HG03135 (cell line): Measurements from ENCODE around the gene IER5.

Source experiments
- ATAC-seq: cut with Tn5 transposase; IDR thresholded peaks from one replicate; pipeline ENCODE4 v1.9.1; 2021; ENCODE audit warnings: mild to moderate bottlenecking, moderate library complexity; ENCODE audit not compliant: unreplicated experiment

The IER5 gene

DNA sequence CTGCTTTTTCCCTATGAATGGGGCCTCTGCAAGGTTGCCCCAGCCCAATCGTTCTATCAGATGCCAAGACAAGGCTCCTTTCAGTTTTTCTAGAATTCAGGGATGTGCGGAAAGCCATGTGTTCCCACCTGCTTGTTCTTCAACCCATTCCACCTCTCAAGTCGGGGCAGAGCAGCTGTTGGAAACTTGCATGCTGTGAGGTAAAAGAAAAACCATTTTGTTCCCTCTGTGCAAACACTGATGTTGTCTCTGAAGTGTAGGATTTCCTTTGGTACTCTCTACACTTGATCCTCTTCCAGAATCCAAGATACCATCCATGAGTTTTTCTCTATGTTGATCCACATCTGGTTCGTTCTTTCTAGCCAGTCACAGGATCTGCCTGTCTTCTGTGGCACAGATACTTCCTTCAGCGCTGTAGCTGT, 7.3 kb downstream of the IER5 start:
- ATAC-seq, result no peak

DNA sequence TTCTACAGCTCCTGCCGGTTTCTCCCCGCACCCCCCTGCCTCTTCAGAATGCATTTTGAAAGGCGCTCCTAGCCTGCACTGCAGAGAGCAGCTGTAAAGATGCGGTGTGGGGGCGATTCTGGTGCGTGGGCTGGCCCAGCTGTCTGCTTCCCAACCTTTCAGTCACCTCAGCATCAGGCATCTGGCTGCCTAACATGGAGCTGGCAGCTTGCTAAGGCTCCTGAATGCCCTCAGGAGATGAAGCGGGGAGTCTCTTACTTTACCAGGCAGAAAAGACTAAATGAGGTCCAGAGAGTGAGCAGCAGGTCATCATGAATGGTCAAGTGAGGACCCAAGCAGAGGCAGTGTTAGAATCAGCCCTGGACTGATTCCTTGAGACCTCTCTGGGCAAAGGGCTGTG, 8.7 kb downstream of the IER5 start:
- ATAC-seq, result no peak

DNA sequence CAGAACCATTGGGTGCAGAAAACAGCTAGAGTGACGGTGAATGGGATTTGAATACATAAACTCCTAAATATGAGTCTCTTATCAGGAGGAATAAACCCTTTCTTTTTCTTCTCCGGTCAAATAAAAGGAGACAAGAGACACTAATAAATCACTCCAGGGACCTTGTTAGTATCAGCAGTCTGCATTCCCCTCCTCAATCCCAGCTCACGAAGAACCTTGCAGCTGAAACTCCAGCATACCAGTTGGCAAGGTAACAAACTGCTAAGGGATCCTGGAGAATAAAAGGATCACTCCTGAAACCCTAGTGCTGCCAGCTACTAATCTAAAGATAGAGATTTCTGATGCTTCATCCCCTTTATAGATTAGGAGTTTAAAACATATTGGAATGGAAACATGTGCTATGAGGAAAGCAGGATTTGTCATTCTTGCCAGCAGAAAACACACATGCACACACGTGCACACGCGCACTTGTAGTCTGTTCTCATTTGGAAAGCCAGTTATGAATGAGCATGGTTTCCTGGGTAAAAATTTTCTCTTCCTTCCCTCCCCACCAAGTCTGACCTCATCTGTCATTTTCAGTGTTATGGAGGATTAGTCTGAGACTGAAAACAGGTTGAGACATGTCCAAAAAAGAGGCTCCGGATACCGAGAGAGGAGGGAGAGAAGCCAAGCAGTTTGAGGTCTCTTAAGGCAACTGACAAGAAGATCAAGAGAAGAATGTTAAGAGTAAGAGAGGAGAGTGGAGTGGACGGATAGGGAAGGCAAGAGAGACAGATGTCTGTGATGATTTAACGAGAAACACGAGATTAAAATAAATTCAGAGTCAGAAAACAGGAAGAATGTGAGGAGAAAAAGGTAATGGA, 10.9 kb downstream of the IER5 start:
- peak; percentile 57 for ATAC-seq

DNA sequence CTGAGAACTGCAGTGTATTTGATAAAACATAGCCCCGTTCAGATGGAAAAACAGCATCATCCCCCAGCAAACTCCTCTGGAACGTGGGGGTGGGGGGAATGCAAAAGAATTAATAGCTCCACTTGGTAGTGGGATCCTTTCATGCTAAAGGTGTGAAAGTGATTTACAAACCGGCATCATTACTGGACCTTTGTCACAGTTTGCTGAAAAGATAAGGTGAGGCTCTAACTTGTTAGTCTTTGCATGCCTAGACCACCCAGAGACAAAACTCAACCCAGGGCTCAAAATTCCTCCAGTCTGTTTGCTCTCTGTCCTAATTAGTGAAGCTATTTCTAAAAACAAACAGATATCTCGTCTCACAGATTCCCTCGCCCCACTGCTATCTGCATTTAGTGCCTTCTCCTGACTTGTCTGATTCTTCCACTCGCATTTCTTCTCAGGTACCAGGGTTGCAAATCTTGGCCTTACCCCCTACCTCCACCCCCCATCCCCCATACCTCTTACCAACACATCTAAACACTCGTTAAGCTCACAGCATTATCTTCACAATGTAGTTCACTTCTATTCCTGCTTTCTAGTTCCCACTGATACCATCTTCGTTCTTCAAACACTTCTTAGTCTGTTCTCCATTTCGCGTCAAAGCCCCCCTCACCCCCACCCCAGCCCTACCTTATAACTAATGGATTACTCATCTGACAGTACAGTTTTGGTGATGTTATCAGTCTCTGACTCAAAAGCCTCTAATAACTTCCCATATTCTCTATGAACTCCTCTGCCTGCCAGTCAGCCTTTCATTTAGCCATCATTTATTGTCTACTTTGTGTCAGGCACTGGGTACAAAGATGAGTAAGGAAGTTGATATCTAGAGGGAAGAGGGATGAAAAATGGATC, 11.8 kb downstream of the IER5 start:
- ATAC-seq, result no peak

DNA sequence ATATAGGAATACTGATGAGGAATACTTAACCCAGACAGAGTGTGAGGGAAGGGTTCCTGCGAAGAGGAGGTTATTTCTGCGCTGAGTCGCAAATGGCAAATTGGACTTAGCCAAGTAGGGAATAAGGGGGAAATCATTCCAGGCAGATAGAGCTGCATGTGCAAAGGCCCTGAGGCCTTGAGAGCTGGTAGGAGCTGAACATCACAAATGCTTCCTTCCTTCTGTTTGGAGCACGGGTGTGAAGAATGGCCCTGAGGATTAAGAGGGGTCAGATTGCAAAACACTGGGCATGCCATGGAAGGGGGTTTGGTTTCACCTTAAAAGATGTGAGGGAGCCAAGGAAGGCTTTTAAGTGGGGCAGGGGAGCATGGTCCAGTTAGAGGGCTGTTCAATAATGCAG, 12.4 kb downstream of the IER5 start:
- ATAC-seq, result no peak

DNA sequence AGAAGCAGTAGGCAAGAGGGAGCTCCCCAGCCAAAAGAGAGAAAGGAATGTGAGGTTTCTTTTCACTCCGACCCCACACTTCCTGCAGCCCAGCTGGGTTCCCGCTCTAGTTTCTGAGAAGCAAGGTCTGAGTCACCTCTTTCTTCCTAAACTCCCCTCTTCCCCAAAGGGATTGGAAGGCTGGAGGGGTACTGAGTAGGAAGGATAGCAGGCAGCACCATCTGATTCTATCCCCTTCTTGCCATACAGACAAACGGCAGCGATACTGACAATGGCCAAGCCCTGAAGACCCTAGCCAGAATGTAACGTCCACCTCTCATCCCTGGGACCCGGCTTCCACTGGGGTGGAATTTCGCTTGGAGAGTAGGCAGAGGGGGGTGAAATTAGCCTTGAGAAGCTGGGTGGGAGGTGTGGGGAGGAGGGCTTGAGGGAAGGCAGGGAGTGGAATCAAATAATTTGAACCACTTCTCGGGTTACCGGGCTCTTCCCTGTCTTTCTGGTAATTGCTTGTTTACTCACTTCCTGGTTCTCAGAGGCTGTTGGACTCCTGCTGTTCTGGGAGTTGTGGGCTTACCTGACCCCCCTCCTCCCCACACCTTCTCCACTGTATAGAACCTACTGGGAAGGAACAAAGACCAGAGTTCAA, 13.2 kb downstream of the IER5 start:
- no peak for ATAC-seq

DNA sequence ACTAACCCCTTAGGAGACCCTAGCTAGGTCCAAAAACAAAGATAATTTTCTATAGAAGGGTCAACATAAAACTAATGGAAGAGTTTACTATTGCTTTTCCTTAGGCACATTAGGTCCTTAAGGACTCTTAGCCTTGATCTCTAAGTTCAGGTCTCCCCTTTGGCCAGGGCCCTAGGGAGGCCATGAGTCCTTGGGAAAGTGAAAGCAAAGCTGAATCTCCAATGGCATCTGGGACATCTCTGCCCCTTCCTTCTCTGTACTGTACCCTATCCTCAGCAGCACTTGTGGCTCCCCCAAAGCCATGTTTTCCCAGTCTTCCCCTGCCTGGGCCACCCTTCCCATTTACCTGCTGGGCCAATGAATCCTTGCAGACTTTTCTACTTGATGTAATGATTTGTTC, 14.3 kb downstream of the IER5 start:
- ATAC-seq, result no peak

DNA sequence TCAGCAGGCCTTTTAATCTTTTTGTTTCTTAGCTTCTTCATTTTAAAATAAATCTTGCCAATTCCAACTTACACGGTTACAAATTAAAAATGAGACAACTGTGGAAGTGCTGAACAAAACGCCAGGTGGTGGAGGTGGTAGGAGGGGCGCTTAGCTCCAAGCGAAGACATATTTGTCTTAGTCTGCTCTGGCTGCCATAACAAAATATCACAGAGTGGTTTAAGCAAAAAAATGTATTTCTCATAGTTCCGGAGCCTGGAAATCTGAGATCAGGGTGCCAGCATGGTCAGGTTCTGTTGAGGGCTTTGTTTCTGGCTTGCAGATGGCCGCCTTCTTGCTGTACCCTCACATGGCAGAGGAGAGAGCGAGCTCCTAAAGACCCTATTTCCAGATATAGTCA, 14.9 kb downstream of the IER5 start:
- no peak for ATAC-seq

DNA sequence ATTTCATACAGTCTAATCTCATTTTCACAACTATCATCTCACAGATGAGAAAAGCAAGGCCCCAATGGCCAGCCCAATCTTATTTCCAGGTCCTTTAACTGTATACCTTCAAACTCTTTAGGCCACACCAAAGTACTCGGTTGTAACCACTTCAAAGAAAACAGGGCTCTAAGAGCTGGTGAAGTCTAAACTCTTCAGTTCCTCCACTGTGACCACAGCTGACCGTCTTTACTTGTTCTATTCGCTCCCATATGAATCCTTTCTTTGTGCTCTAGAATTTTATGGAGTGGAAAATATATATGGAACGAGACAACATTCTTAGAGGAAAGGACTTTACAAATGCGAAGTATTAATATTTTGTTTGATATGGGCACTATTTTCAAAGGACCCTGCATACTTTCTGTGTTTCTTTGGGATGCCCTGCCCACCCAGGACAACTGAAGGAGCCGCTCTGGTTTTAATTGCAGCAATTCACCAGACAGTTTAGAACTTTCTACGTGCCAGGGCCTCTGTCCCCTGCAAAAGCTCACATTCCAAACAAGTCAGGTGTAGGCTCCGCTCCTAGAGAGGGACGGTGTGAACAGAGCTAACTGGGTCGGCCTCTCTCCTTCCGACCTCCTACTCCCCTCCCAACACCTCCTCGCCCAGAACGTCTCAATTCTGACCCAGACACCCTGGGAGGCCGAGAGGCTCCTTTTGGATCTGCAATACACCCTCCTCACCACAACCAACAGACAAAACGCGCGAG, 15.7 kb downstream of the IER5 start:
- ATAC-seq, result no peak

DNA sequence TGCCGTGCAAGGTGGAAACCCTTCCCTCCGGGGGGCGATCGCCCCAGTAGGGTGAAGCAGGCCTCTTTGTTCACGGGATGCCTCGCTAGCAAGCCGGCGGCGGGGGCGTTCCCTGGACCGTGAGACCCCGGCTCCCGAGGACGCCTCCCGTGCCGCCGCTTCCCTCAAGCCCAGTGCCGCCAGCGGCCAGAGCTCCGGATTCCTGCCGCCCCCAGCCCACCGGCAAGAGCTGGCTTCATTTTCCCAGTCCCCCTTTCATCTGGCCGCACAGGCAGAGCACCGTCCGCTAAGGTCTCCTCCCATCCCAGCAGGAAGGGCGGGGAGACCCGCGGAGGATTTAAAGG, 16.3 kb downstream of the IER5 start:
- peak; percentile 28 for ATAC-seq

DNA sequence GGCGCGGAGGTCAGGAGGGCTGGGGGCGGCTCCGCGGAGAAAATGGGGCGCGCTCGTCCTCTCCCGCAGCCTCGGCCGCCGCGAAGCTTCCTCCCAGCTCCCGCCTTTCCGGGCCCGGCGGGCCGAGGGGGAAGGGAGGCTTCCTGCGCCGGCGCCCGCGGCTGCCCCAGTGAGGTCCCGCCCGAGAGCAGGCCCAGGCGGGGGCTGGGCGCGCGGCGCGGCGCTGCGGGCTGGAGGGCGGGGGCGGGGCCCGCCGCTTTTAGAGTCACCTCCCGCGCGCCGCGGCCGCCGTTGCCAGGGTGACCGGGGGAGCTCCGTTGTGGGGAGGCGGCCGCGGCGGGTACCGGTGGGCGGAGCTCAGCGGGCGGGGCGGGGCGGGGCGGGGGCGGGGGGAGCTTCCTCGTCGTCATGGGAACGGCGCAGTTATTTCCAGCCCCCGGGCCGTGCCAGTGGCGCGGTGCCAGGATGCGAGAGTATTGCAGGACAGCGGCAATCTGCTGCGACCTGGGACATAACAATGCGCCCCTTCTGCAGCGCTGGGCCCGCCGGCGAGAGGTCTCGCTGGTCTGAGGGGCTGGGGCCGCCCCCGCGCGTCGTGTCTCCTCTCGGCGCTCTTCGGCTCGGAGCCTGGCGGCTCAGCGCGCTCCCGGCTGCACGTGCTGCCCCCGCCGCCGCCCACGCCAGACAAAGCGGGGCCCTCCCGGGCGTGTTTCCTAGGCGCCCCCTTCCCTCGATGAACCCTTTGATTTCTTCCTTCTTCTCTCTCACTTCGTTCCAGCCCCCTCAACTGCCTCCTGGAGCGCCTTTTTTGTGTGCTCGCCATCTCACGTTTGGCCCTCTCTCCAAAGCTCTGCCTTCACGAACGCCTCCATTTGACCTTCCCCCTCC, 16.9 kb downstream of the IER5 start:
- ATAC-seq, result peak; percentile 79

DNA sequence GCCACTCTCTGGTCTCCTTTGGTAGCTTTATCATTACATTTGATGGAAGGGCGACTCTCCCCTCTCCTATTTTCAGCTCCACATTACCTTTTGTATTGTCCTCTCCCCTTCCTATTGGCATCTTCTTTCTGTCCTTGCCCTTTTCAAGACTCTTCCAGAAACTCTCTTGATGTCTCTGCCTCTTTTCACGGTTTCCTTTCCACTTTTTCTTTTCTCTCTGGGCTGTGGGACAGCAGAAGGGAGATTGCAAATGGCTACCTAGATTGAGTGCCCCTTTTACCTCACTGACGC, 17.5 kb downstream of the IER5 start:
- no peak for ATAC-seq

DNA sequence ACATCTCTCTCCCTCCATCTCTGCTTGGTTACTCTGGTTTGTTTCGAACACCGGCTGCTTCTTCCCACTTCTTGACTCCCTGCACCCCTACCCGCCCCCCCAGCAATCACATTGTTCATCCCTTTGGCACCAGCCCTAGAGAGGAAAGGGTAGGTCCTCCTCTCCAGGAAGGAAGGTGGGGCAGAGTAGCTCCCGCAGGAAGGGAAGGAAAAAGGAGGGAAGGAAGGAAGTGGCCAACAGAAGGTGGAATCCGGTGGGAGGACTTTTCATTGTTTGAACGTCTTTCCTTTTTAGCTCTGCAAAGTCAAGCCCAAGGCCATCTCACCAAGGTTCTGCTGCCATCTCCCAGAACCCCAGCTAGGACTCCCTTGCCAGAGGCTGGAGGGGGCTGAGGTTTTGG, 18.0 kb downstream of the IER5 start:
- ATAC-seq, result no peak

DNA sequence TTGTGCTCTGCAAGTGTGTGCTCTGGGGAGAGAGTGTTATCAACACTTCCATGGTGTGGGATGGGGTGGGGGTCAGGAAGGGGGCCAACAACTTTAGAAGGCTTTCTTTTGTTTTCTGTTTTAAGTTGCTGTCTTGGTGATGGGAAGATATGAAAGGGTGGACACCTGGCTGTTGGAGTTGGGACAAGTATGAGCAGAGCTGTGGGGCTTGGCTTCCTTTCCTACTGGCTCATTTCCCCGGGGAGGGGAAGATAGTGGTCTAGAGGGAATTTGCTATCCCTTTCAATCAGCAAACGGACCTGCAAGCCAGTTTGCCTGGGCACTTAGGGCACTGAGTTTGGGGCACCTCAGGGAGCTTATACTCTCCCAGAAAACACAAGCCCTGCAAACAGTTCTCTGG, 19.2 kb downstream of the IER5 start:
- no peak for ATAC-seq

DNA sequence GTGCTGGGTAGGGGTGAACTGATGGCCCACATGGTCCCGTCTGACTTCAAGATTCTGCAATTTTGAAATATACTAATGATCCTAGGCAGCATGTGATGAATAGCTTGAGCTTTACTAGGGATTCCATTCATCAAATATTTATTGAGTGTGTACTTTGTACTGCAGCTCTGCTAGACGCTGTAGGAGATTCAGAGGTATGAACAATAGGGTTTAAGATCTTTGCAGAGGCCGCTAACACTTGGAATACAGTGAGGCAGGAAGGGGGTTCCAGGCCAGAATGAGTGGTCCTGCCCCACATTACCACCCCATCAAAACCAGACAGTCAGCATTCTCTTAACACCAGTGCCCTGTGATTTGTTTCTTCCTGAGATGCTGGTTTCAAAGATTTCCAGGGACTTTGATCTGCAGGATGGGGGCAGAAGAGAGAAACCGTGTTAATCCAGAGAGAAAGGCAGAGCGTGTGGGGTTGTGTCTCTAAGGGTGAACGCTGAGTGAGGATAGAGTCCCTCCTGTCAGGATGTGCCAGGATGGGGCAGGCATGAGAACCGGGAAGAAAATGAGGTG, 19.9 kb downstream of the IER5 start:
- no peak for ATAC-seq

DNA sequence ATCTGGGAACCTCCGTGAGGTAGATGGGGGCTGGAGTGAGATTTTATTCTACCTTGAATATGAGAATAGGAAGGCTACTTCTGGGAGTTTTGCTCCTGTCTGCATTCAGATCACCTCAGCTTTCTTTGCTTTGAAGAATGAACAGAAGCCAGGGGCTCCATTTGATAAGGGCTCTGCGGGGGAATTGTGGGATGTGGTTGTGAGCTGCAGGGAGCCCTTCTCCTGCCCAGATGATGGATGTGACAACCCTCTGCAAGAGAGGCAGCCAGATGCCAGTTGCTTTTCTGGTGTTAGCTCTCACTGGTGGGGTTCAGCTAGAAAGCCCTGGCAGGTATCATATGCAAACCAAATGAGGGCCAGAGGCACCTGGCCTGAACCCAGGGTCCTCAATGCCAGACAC, 21.5 kb downstream of the IER5 start:
- no peak for ATAC-seq

DNA sequence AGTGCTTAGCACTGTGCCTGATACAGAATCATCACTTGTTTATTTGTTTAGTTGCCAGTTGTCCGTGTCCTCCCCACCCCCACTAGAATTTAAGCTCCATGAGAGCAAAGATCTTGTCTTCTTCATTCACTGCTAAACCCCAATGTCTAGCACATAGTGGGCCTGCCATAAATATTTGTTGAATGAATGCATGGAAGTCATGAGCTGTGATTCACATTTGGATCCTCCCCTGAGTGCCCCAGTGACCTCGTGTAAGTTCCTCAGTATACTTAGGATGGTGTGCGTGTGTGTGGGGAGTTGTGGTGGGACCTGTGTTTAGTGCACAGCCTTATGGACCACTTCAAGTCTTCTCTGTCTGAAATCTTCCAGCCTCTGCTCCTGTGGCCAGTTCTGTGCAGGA, 23.1 kb downstream of the IER5 start:
- ATAC-seq, result no peak

DNA sequence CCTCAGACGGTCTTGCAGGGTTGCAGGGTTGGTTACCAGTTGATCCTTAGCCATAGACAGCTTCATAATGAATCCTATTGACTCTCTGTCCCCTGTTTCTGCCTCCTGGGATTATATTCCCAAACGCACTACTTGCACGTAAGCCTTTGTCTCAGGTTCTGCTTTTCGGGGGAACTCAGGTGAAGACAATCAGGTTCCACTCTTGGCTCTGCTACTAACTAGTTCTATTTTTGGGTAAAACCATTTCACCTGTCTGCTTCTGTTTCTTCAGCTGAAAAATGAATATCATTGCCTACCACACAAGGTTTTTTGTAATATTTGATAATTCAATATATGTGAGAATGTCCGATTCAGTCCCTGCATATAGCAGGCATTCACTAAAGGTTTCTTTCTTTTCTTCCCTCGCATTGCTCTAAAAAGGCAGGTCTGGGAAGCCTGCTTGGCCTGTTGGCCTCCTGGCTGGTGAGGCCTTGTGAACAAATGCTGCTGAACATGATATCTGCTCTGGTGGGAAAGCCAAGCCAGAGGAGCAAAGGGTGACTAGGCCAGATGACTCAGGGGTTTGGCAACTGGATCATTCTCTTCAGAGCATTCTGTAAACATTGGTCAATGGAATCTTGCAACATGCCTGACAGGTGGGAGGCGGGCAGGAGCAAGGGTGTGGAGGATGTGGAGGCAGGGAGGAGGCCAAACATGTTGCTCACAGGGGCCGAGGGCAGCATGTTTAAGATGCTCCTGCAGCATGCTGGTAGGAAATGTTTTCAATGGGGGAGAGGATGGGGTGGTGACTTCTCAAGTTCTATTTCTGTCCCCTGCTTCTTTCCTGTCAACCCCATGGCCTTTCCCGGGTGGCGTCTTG, 23.8 kb downstream of the IER5 start:
- no peak for ATAC-seq

DNA sequence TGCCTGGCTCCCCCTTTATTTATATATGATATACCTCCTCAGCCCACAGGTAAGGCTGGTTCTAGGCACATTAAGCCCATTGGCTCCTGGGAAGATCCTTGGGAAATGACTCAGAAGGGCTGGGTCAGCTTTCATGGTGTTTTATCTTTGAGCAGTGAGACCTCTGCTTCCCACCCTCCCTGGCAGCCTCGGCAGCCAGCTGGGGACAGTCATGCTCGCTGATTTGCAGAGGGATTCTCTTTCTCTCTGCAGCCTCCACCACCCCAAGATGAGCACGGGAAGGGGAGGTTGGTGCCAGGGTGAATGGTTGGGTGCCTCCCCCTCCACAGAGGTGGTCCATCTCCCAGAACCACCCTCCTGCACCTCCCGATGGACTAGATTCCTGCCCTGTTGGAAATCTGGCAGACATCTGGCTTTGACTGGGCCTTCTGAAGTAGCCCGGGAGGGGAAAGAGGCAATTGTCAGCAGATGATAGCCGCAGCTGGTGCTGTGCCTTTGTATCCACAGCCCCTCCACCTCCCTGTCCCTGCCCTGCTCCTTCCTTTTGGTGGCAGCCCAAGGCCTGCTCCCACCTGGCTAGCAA, 24.6 kb downstream of the IER5 start:
- ATAC-seq, result no peak
